HG02642 (cell line): ENCODE measurements around the gene CA9.

Experiments
- ATAC-seq: cut with Tn5 transposase; IDR thresholded peaks from one replicate; pipeline ENCODE4 v1.9.1; 2021; ENCODE audit warnings: mild to moderate bottlenecking; ENCODE audit not compliant: unreplicated experiment, poor library complexity

Gene CA9

GRCh38 chr9:35669331-35670145 lies 4.2 kb upstream of the CA9 start:
- no peak for ATAC-seq

GRCh38 chr9:35674025-35674361 lies 265 bp downstream of the CA9 start:
- no peak for ATAC-seq

- ATAC-seq: no peak
Observed at GRCh38 chr9:35675204-35675603, 1.5 kb downstream of the CA9 start.

- ATAC-seq: no peak
Observed at GRCh38 chr9:35675732-35676392, 2.1 kb downstream of the CA9 start.

GRCh38 chr9:35679091-35679490 lies 5.4 kb downstream of the CA9 start:
- ATAC-seq: no peak

GRCh38 chr9:35679766-35680330 lies 6.1 kb downstream of the CA9 start:
- ATAC-seq: no peak

GRCh38 chr9:35680331-35681105 lies 6.8 kb downstream of the CA9 start:
- ATAC-seq: no peak

- no peak for ATAC-seq
Observed at GRCh38 chr9:35681341-35682002, 7.7 kb downstream of the CA9 start.

GRCh38 chr9:35682051-35682450 lies 8.3 kb downstream of the CA9 start:
- no peak for ATAC-seq

- no peak for ATAC-seq
Observed at GRCh38 chr9:35682520-35683315, 9.0 kb downstream of the CA9 start.

- ATAC-seq: no peak
Observed at GRCh38 chr9:35683323-35683722, 9.6 kb downstream of the CA9 start.

GRCh38 chr9:35684921-35685320 lies 11.2 kb downstream of the CA9 start:
- ATAC-seq: no peak

GRCh38 chr9:35685506-35685905 lies 11.8 kb downstream of the CA9 start:
- ATAC-seq: no peak

GRCh38 chr9:35686222-35687203 lies 12.8 kb downstream of the CA9 start:
- ATAC-seq: no peak

GRCh38 chr9:35687306-35687705 lies 13.6 kb downstream of the CA9 start:
- ATAC-seq: no peak

GRCh38 chr9:35687972-35688557 lies 14.3 kb downstream of the CA9 start:
- no peak for ATAC-seq

GRCh38 chr9:35688558-35689541 lies 15.1 kb downstream of the CA9 start:
- ATAC-seq: no peak
